ENCODE measurements around the gene CPNE9.

The CPNE9 gene

DNA sequence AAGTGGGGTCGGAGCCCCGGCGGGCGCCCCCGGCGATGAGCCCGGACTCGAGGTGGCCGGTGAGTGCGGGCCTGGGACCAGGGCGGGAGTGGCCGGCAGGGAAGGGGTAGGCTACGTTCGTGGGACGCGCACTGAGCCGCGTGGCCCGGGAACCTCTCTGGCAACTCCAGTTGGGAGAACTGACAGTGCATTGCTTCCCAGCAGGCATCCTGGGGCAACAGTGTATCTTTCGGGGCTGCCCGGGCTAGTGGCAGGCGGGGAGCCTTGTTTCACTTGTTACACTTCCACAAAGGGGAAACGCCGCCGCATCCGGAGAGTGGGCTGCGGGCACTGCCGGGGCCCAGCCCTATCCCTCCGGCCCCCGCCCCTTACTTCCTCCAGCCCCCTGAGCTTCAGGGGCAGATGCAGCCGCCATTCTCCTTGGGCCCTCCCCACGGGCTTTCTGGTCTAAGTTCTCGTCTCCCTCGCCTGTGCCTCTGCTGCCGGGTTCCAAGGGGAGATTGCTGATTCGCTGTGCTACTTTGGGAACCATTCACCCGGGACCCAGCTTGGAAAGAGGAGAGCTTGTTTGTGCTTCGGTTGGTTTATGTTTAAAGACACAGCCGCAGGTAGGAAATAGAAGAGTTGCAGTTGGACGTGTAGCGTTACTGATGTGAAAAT lies 28.6 kb downstream of the CPNE9 start:
- TF ChIP-seq, protein P1, sequence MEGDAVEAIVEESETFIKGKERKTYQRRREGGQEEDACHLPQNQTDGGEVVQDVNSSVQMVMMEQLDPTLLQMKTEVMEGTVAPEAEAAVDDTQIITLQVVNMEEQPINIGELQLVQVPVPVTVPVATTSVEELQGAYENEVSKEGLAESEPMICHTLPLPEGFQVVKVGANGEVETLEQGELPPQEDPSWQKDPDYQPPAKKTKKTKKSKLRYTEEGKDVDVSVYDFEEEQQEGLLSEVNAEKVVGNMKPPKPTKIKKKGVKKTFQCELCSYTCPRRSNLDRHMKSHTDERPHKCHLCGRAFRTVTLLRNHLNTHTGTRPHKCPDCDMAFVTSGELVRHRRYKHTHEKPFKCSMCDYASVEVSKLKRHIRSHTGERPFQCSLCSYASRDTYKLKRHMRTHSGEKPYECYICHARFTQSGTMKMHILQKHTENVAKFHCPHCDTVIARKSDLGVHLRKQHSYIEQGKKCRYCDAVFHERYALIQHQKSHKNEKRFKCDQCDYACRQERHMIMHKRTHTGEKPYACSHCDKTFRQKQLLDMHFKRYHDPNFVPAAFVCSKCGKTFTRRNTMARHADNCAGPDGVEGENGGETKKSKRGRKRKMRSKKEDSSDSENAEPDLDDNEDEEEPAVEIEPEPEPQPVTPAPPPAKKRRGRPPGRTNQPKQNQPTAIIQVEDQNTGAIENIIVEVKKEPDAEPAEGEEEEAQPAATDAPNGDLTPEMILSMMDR (IDR thresholded peaks at IDR 0.05; ENCODE audit: low read depth, low read length) = no peak
- H3K4me3 ChIP-seq (ENCODE audit: low read depth, low read length) = peak overlapping the region; percentile 93

DNA sequence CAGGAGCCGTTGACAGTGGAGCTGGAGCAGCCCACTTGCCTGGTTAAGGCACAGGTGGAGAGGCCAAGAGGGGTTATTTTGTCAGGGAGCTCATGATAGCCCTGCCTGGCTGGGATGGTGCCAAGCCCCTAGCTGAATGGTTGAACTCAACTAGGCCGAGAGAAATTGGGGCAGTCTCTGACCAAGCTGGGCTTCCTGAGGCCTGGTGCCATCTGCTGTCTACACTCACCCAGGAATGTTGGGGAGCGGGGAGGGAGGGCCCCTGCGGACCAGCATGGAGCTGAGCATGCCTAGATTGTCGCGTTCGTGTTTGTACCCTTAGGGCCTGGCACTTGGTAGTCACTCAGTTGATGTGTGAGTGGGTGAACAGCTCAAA lies 29.1 kb downstream of the CPNE9 start:
- TF ChIP-seq, protein P1 (IDR thresholded peaks at IDR 0.05; ENCODE audit: low read depth, low read length) = no peak
- peak overlapping the region; percentile 93 for H3K4me3 ChIP-seq (ENCODE audit: low read depth, low read length)

DNA sequence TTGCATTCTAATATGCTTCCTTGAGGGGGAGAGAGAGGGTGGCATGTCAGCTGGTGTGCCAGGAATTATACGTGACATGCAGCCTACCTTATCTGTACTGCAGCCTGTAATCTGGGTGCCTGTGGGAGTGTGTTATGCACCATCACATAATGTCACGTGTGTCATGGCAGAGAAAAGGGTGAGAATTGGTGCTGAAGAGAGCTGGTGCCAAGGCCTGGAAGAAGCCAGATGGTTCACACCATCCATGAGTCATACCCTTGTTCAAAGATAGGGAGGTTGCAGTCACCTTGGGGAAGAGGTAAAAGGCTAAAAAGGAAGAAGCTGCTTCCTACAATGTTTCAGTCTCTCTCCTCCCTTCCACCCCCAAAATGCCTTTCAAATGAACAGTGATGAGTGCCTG lies 33.2 kb downstream of the CPNE9 start:
- H3K4me3 ChIP-seq (ENCODE audit: low read depth, low read length) = no peak overlapping the region
- TF ChIP-seq, protein P1 (IDR thresholded peaks at IDR 0.05; ENCODE audit: low read depth, low read length) = no peak

DNA sequence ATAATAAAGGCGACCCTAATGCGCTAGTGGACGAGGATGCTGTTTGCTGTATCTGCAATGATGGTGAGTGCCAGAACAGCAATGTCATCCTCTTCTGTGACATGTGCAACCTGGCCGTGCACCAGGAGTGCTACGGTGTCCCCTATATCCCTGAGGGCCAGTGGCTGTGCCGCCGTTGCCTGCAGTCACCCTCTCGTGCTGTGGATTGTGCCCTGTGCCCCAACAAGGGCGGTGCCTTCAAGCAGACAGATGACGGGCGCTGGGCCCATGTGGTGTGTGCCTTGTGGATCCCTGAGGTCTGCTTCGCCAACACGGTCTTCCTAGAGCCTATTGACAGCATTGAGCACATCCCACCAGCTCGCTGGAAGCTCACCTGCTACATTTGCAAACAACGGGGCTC lies 35.5 kb downstream of the CPNE9 start:
- H3K4me3 ChIP-seq (ENCODE audit: low read depth, low read length) = no peak overlapping the region
- TF ChIP-seq, protein P1 (IDR thresholded peaks at IDR 0.05; ENCODE audit: low read depth, low read length) = no peak

DNA sequence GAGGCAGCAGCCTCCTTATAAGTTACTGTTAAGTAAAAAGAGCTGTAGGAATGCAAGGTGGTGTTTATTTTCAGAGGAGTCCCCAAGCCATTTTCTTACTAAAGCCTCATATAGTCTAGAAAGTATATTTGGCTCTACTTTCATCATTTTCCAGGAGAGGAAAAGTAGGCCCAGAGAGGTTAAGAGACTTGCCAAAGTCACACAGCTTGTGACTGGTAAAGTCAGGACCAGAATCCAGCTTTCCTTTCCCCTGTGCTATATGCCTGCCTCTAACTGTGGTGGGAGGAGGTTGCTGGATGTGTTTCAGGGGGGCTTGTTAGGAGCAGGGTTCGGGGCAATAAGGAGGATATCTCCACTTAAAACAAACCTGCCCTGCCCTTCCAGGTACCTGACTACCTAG lies 38.9 kb downstream of the CPNE9 start:
- TF ChIP-seq, protein P1 (IDR thresholded peaks at IDR 0.05; ENCODE audit: low read depth, low read length) = no peak
- no peak overlapping the region for H3K4me3 ChIP-seq (ENCODE audit: low read depth, low read length)

DNA sequence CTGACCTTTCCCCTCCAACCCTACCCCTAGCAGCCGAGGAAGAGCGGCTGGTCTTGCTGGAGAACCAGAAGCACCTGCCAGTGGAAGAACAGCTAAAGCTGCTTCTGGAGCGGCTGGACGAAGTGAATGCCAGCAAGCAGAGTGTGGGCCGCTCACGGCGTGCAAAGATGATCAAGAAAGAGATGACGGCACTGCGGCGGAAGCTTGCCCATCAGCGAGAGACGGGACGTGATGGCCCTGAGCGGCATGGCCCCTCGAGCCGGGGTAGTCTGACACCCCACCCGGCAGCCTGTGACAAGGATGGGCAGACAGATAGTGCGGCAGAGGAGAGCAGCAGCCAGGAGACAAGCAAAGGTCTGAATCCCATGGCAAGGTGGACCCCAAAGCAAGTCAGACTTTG lies 39.9 kb downstream of the CPNE9 start:
- TF ChIP-seq, protein P1 (IDR thresholded peaks at IDR 0.05; ENCODE audit: low read depth, low read length) = no peak
- no peak overlapping the region for H3K4me3 ChIP-seq (ENCODE audit: low read depth, low read length)

DNA sequence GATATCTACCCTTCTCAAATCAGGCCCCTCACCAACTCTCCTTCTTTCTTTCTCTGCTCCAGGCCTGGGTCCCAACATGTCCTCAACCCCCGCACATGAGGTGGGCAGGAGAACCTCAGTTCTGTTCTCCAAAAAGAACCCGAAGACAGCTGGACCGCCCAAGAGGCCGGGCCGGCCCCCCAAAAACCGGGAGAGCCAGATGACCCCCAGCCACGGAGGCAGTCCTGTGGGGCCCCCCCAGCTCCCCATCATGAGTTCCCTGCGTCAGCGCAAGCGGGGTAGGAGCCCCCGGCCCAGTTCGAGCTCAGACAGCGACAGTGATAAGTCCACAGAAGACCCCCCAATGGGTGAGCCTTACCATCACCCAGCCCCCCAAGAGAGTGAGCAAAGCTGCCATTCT lies 40.5 kb downstream of the CPNE9 start:
- no peak overlapping the region for H3K4me3 ChIP-seq (ENCODE audit: low read depth, low read length)
- TF ChIP-seq, protein P1 (IDR thresholded peaks at IDR 0.05; ENCODE audit: low read depth, low read length) = no peak

Data from WI38 (cell line).